ENCODE results near the gene COL1A1.

COL1A1 gene

GRCh38 chr17:50221864-50222545, 20.6 kb upstream of the COL1A1 start:
- Histone ChIP-seq H3K36me3 (ENCODE audit: control insufficient read depth, low read depth, low read length) (no peaks in the 10 kb centered on the region), H3K4me1 (ENCODE audit: control insufficient read depth, low read depth, low read length) (peaks cover 7% of the 10 kb centered on the region), H3K9me3 (ENCODE audit: control insufficient read depth, low read depth, low read length) (peaks cover 11% of the 10 kb centered on the region), H3K27ac (ENCODE audit: low read length) (no peak overlapping the region), H3K4me3 (ENCODE audit: low read length) (no peak overlapping the region), H3K27me3 (ENCODE audit: control insufficient read depth, insufficient read depth, low read length) (no peaks in the 10 kb centered on the region), H3K9ac (ENCODE audit: low read length) (no peak overlapping the region)

GRCh38 chr17:50221266-50221863, 19.9 kb upstream of the COL1A1 start:
- Histone ChIP-seq H3K27me3 (ENCODE audit: control insufficient read depth, insufficient read depth, low read length) (no peaks in the 10 kb centered on the region), H3K9me3 (ENCODE audit: control insufficient read depth, low read depth, low read length) (peaks cover 6% of the 10 kb centered on the region), H3K27ac (ENCODE audit: low read length) (no peak overlapping the region), H3K4me3 (ENCODE audit: low read length) (no peak overlapping the region), H3K9ac (ENCODE audit: low read length) (no peak overlapping the region), H3K36me3 (ENCODE audit: control insufficient read depth, low read depth, low read length) (no peaks in the 10 kb centered on the region), H3K4me1 (ENCODE audit: control insufficient read depth, low read depth, low read length) (peaks cover 7% of the 10 kb centered on the region)

GRCh38 chr17:50220811-50221210, 19.4 kb upstream of the COL1A1 start:
- no peak overlapping the region for H3K9ac ChIP-seq (ENCODE audit: low read length)
- H3K4me1 ChIP-seq (ENCODE audit: control insufficient read depth, low read depth, low read length), result peaks cover 7% of the 10 kb centered on the region
- H3K36me3 ChIP-seq (ENCODE audit: control insufficient read depth, low read depth, low read length), result no peaks in the 10 kb centered on the region
- H3K27me3 ChIP-seq (ENCODE audit: control insufficient read depth, insufficient read depth, low read length), result no peaks in the 10 kb centered on the region
- H3K4me3 ChIP-seq (ENCODE audit: low read length), result no peak overlapping the region
- peaks cover 6% of the 10 kb centered on the region for H3K9me3 ChIP-seq (ENCODE audit: control insufficient read depth, low read depth, low read length)
- H3K27ac ChIP-seq (ENCODE audit: low read length), result no peak overlapping the region

- Histone ChIP-seq H3K27me3 (ENCODE audit: control insufficient read depth, insufficient read depth, low read length) (no peaks in the 10 kb centered on the region), H3K4me3 (ENCODE audit: low read length) (no peak overlapping the region), H3K36me3 (ENCODE audit: control insufficient read depth, low read depth, low read length) (no peaks in the 10 kb centered on the region), H3K4me1 (ENCODE audit: control insufficient read depth, low read depth, low read length) (peaks cover 7% of the 10 kb centered on the region), H3K9me3 (ENCODE audit: control insufficient read depth, low read depth, low read length) (no peaks in the 10 kb centered on the region), H3K27ac (ENCODE audit: low read length) (no peak overlapping the region), H3K9ac (ENCODE audit: low read length) (no peak overlapping the region)
Measured at GRCh38 chr17:50219939-50220465, 18.6 kb upstream of the COL1A1 start.

GRCh38 chr17:50219342-50219741, 17.9 kb upstream of the COL1A1 start:
- H3K27me3 ChIP-seq (ENCODE audit: control insufficient read depth, insufficient read depth, low read length), result no peaks in the 10 kb centered on the region
- no peak overlapping the region for H3K4me3 ChIP-seq (ENCODE audit: low read length)
- H3K36me3 ChIP-seq (ENCODE audit: control insufficient read depth, low read depth, low read length), result no peaks in the 10 kb centered on the region
- H3K9ac ChIP-seq (ENCODE audit: low read length), result no peak overlapping the region
- H3K4me1 ChIP-seq (ENCODE audit: control insufficient read depth, low read depth, low read length), result peaks cover 7% of the 10 kb centered on the region
- H3K9me3 ChIP-seq (ENCODE audit: control insufficient read depth, low read depth, low read length), result no peaks in the 10 kb centered on the region
- no peak overlapping the region for H3K27ac ChIP-seq (ENCODE audit: low read length)

GRCh38 chr17:50218771-50219315, 17.4 kb upstream of the COL1A1 start:
- H3K4me3 ChIP-seq (ENCODE audit: low read length), result no peak overlapping the region
- no peak overlapping the region for H3K9ac ChIP-seq (ENCODE audit: low read length)
- no peaks in the 10 kb centered on the region for H3K36me3 ChIP-seq (ENCODE audit: control insufficient read depth, low read depth, low read length)
- no peaks in the 10 kb centered on the region for H3K9me3 ChIP-seq (ENCODE audit: control insufficient read depth, low read depth, low read length)
- H3K4me1 ChIP-seq (ENCODE audit: control insufficient read depth, low read depth, low read length), result peaks cover 7% of the 10 kb centered on the region
- no peaks in the 10 kb centered on the region for H3K27me3 ChIP-seq (ENCODE audit: control insufficient read depth, insufficient read depth, low read length)
- H3K27ac ChIP-seq (ENCODE audit: low read length), result no peak overlapping the region

GRCh38 chr17:50218071-50218759, 16.8 kb upstream of the COL1A1 start:
- Histone ChIP-seq H3K27ac (ENCODE audit: low read length) (no peak overlapping the region), H3K9ac (ENCODE audit: low read length) (no peak overlapping the region), H3K4me1 (ENCODE audit: control insufficient read depth, low read depth, low read length) (peaks cover 9% of the 10 kb centered on the region), H3K27me3 (ENCODE audit: control insufficient read depth, insufficient read depth, low read length) (no peaks in the 10 kb centered on the region), H3K9me3 (ENCODE audit: control insufficient read depth, low read depth, low read length) (no peaks in the 10 kb centered on the region), H3K4me3 (ENCODE audit: low read length) (no peak overlapping the region), H3K36me3 (ENCODE audit: control insufficient read depth, low read depth, low read length) (no peaks in the 10 kb centered on the region)

GRCh38 chr17:50217591-50217990, 16.2 kb upstream of the COL1A1 start:
- Histone ChIP-seq H3K9me3 (ENCODE audit: control insufficient read depth, low read depth, low read length) (no peaks in the 10 kb centered on the region), H3K9ac (ENCODE audit: low read length) (no peak overlapping the region), H3K27ac (ENCODE audit: low read length) (no peak overlapping the region), H3K4me1 (ENCODE audit: control insufficient read depth, low read depth, low read length) (peaks cover 11% of the 10 kb centered on the region), H3K27me3 (ENCODE audit: control insufficient read depth, insufficient read depth, low read length) (no peaks in the 10 kb centered on the region), H3K36me3 (ENCODE audit: control insufficient read depth, low read depth, low read length) (no peaks in the 10 kb centered on the region), H3K4me3 (ENCODE audit: low read length) (no peak overlapping the region)

- H3K27me3 ChIP-seq (ENCODE audit: control insufficient read depth, insufficient read depth, low read length), result no peaks in the 10 kb centered on the region
- H3K4me1 ChIP-seq (ENCODE audit: control insufficient read depth, low read depth, low read length), result peaks cover 16% of the 10 kb centered on the region
- H3K4me3 ChIP-seq (ENCODE audit: low read length), result no peak overlapping the region
- H3K27ac ChIP-seq (ENCODE audit: low read length), result no peak overlapping the region
- no peaks in the 10 kb centered on the region for H3K36me3 ChIP-seq (ENCODE audit: control insufficient read depth, low read depth, low read length)
- no peak overlapping the region for H3K9ac ChIP-seq (ENCODE audit: low read length)
- H3K9me3 ChIP-seq (ENCODE audit: control insufficient read depth, low read depth, low read length), result no peaks in the 10 kb centered on the region
Measured at GRCh38 chr17:50214976-50215760, 13.7 kb upstream of the COL1A1 start.

- H3K27me3 ChIP-seq (ENCODE audit: control insufficient read depth, insufficient read depth, low read length), result no peaks in the 10 kb centered on the region
- H3K9me3 ChIP-seq (ENCODE audit: control insufficient read depth, low read depth, low read length), result no peaks in the 10 kb centered on the region
- H3K4me3 ChIP-seq (ENCODE audit: low read length), result no peak overlapping the region
- H3K36me3 ChIP-seq (ENCODE audit: control insufficient read depth, low read depth, low read length), result no peaks in the 10 kb centered on the region
- H3K9ac ChIP-seq (ENCODE audit: low read length), result no peak overlapping the region
- H3K27ac ChIP-seq (ENCODE audit: low read length), result no peak overlapping the region
- H3K4me1 ChIP-seq (ENCODE audit: control insufficient read depth, low read depth, low read length), result peaks cover 15% of the 10 kb centered on the region
Measured at GRCh38 chr17:50213026-50214022, 11.9 kb upstream of the COL1A1 start.

Data from iPS-18a (cell line).